HG02763 (cell line): ENCODE results near the gene QRICH1.
A peak's percentile ranks its signal among the peaks of the same experiment; 100 is the strongest.

ENCODE experiments used
- ATAC-seq: cut with Tn5 transposase; IDR thresholded peaks from one replicate; pipeline ENCODE4 v1.9.1; 2021; ENCODE audit warnings: mild to moderate bottlenecking, moderate library complexity; ENCODE audit not compliant: unreplicated experiment

QRICH1 gene

GRCh38 chr3:49001155-49001554, 92.7 kb downstream of the QRICH1 start:
- ATAC-seq = no peak

GRCh38 chr3:48999085-48999858, 94.6 kb downstream of the QRICH1 start:
- ATAC-seq = no peak

GRCh38 chr3:48997714-48998637, 95.9 kb downstream of the QRICH1 start:
- no peak for ATAC-seq

- no peak for ATAC-seq
Measured at GRCh38 chr3:48997102-48997635, 96.7 kb downstream of the QRICH1 start.

GRCh38 chr3:48996640-48997039, 97.2 kb downstream of the QRICH1 start:
- no peak for ATAC-seq

- no peak for ATAC-seq
Measured at GRCh38 chr3:48993834-48994233, 100.0 kb downstream of the QRICH1 start.

- ATAC-seq = no peak
Measured at GRCh38 chr3:48991851-48992545, 101.9 kb downstream of the QRICH1 start.

- no peak for ATAC-seq
Measured at GRCh38 chr3:48990636-48991469, 103.0 kb downstream of the QRICH1 start.

GRCh38 chr3:48989796-48990635, 103.9 kb downstream of the QRICH1 start, which contains the start of gene P4HTM:
Gene P4HTM, plus strand, starts transcription at chr3:48990241. Its CDS starts 16 bp downstream, at chr3:48990257.
- peak; percentile 43 for ATAC-seq

- no peak for ATAC-seq
Measured at GRCh38 chr3:48989126-48989795, 104.6 kb downstream of the QRICH1 start.

- no peak for ATAC-seq
Measured at GRCh38 chr3:48985831-48986376, 108.0 kb downstream of the QRICH1 start.

- no peak for ATAC-seq
Measured at GRCh38 chr3:48984663-48985062, 109.2 kb downstream of the QRICH1 start.

- ATAC-seq = no peak
Measured at GRCh38 chr3:48983096-48983495, 110.8 kb downstream of the QRICH1 start.

- no peak for ATAC-seq
Measured at GRCh38 chr3:48982686-48983085, 111.2 kb downstream of the QRICH1 start.

- ATAC-seq = no peak
Measured at GRCh38 chr3:48982016-48982415, 111.9 kb downstream of the QRICH1 start.

GRCh38 chr3:48980295-48980694, 113.6 kb downstream of the QRICH1 start:
- no peak for ATAC-seq
